ENCODE measurements around the gene IKZF3.
"Not testable (repeated sequence)": the region's sequence is repeated elsewhere in the genome, so short reads cannot be mapped to it uniquely, and the experiment has no call there.

Gene IKZF3

DNA sequence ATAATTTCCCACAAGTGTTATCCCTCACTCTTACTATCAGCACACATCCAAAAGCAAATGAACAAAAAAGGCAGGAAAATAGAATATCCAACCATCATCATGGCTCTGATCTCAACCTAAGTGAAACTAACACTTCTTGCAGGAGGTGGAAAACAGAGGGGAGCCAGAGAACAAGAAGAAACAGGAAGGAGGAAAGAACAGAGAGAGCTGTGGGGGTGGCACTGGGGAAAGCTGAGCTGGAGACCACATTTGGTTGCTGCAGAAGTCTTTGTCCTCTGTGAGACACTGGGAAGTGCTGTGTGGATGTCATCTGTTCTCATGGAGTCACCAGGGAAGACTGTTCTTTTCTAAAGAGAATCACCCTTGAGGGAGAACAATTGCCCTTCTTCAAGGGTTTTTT is 91.7 kb downstream of the IKZF3 start:
- H3K36me3 Mint-ChIP-seq (ENCODE audit: low read depth) = no peaks in the 10 kb centered on the region
- intact Hi-C loops (cut with micrococcal nuclease) = no loop called here
- H3K4me1 Mint-ChIP-seq (ENCODE audit: low read depth) = peaks cover 12% of the 10 kb centered on the region
- H3K4me3 Mint-ChIP-seq = no peak overlapping the region
- H3K27ac Mint-ChIP-seq = no peak overlapping the region
- no peaks in the 10 kb centered on the region for H3K9me3 Mint-ChIP-seq
- peaks cover 57% of the 10 kb centered on the region for H3K27me3 Mint-ChIP-seq

DNA sequence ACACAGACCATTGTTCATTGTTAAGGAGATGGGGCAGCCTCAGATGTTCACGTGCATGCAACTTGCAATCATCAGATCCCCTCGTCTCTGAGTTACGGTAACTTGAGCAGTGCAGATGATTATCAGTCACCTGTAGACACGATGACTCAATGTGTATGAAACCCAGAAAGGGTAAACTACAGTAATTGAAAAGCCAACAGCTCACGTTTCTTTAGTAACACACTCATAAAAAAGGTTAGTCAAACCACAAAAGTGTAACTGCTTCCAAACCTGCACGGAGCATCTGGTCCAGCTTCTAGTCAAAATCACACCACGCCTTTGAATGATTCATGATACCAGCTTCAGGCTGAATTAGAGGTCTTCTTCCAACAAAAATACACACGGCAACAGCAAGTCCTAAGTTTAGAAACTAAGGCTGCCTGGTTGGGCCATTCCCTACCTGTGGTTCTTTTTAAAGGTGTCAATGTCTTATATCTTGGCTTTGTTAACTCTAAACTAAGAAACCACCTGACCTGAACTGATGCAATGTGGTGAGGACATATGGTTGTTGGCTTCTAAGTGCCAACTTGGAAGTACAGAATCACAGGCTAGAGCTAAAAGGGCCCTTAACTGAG is 94.0 kb downstream of the IKZF3 start:
- H3K27ac Mint-ChIP-seq = no peak overlapping the region
- H3K4me1 Mint-ChIP-seq (ENCODE audit: low read depth) = peaks cover 27% of the 10 kb centered on the region
- H3K4me3 Mint-ChIP-seq = no peak overlapping the region
- H3K27me3 Mint-ChIP-seq = peaks cover 54% of the 10 kb centered on the region
- intact Hi-C loops (cut with micrococcal nuclease) = no loop called here
- no peaks in the 10 kb centered on the region for H3K36me3 Mint-ChIP-seq (ENCODE audit: low read depth)
- no peaks in the 10 kb centered on the region for H3K9me3 Mint-ChIP-seq

DNA sequence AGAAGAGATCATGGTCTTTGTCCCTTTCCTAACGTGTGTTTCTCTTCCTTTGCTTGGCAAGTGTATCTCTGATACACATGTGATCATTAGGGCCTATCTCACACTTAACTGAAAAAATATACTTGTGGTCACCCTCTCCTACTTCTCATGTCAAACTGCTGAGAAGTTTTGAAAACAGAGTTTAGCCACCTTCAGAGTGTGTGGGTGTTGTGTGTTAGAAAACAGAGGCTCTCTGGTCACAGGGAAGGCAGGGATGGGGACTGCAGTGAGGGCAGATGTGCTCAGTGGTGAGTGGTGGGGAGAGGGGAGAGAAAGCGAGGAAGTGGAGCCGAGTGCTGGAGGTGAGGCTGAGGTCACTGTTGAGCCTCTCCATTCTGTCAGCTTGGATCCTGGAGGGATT is 97.0 kb downstream of the IKZF3 start:
- no peak overlapping the region for H3K27ac Mint-ChIP-seq
- no peaks in the 10 kb centered on the region for H3K36me3 Mint-ChIP-seq (ENCODE audit: low read depth)
- H3K27me3 Mint-ChIP-seq = peaks cover 57% of the 10 kb centered on the region
- H3K9me3 Mint-ChIP-seq = no peaks in the 10 kb centered on the region
- peaks cover 24% of the 10 kb centered on the region for H3K4me1 Mint-ChIP-seq (ENCODE audit: low read depth)
- H3K4me3 Mint-ChIP-seq = no peak overlapping the region
- intact Hi-C loops (cut with micrococcal nuclease) = no loop called here

DNA sequence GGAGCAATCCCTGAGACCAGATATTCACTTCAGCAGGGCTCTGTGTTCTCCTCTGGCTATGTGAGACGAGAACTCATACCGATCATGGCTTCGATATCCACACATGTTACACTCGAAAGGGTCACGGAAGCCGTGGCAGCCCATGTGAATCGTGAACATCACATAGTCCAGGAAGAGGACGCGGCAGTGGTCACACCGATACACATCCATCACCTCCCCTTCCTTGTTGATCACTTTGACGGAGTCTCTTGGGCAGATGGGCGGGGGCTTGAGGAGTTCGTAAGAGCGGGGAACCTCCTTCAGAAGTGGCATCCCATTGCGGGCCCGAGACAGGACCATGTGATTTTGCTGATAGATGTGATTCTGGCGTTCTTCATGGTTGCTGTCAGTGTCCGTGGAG is 98.3 kb downstream of the IKZF3 start:
- intact Hi-C loops (cut with micrococcal nuclease) = no loop called here
- Mint-ChIP-seq H3K27ac (no peak overlapping the region), H3K27me3 (peaks cover 55% of the 10 kb centered on the region), H3K9me3 (no peaks in the 10 kb centered on the region), H3K4me1 (ENCODE audit: low read depth) (peaks cover 23% of the 10 kb centered on the region), H3K36me3 (ENCODE audit: low read depth) (no peaks in the 10 kb centered on the region), H3K4me3 (no peak overlapping the region)

DNA sequence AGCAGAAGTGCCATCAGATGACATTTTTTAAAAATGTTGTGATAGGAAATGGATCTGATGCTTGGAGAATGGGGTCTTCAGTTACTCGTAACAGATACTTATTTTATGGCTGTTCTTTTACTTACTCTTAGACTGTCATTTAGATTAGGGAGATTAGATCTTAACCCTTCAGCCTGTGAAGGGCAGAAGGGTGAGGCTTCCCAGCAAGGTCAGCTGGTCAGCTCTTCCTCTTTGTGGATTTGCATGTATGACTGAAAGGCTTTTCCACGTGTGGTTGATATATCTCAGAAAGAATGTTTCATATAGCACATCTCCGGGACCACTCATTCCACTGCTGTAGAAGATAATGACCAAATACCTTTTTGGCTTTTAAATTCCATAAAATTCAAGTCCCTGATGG is 98.9 kb downstream of the IKZF3 start:
- Mint-ChIP-seq H3K4me1 (ENCODE audit: low read depth) (peaks cover 23% of the 10 kb centered on the region), H3K9me3 (no peaks in the 10 kb centered on the region), H3K4me3 (no peak overlapping the region), H3K27ac (no peak overlapping the region), H3K27me3 (peaks cover 54% of the 10 kb centered on the region), H3K36me3 (ENCODE audit: low read depth) (no peaks in the 10 kb centered on the region)
- intact Hi-C loops (cut with micrococcal nuclease) = no loop called here

DNA sequence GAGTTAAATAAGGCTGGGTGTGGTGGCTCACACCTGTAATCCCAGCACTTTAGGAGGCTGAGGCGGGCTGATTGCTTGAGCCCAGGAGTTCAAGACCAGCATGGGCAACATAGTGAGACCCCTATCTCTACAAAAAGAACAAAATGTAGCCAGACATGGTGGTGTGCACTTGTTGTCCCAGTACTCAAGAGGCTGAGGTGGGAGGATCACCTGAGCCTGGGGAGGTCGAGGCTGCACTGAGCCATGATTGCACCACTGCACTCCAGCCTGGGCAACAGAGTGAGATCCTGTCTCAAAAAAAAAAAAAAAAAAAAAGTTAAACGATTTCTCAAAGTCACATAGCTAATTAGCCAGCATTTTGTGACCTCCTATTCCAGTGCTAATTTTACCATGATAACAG is 99.9 kb downstream of the IKZF3 start:
- intact Hi-C loops (cut with micrococcal nuclease); H3K36me3 Mint-ChIP-seq (ENCODE audit: low read depth); H3K4me3 Mint-ChIP-seq; H3K27ac Mint-ChIP-seq; H3K9me3 Mint-ChIP-seq: not testable (repeated sequence)
- peaks cover 30% of the 10 kb centered on the region for H3K4me1 Mint-ChIP-seq (ENCODE audit: low read depth)
- peaks cover 58% of the 10 kb centered on the region for H3K27me3 Mint-ChIP-seq

DNA sequence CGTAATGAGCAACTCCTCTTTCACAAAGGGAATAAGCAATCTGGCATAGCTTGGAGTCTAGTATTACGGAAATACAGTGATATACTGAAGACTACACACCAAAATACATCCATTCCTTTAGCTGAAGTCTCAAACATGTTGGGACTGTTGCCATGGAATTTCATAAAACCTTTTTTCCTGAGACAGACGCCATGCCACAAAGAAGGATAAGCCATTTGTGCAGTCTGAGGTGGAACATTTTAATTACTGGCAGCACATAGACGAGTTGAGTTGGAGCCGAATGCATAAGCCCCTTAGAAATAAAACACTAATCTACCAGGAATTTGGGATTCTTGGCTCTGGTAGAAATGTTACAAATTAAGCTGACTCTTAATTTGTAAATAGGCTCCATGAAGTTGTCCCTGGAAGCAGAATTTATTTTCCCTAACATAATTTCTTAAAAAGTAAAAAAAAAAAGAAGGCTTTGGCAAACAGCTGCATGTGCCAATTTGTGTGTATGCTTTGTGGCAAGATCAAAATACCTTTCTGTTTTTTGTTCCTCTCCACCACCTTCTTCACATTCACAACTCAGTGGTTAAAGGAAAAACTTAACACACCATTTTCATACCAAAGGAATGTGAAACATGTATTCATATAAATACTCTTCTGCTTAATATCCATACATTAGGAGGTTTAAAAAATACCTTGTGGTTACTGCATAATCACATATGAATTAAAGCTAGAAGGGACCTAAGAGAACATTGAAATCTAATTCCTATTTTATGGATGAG is 100.9 kb downstream of the IKZF3 start:
- H3K27ac Mint-ChIP-seq = no peak overlapping the region
- no peaks in the 10 kb centered on the region for H3K36me3 Mint-ChIP-seq (ENCODE audit: low read depth)
- no peaks in the 10 kb centered on the region for H3K9me3 Mint-ChIP-seq
- peaks cover 39% of the 10 kb centered on the region for H3K4me1 Mint-ChIP-seq (ENCODE audit: low read depth)
- intact Hi-C loops (cut with micrococcal nuclease) = no loop called here
- H3K27me3 Mint-ChIP-seq = peaks cover 57% of the 10 kb centered on the region
- no peak overlapping the region for H3K4me3 Mint-ChIP-seq

DNA sequence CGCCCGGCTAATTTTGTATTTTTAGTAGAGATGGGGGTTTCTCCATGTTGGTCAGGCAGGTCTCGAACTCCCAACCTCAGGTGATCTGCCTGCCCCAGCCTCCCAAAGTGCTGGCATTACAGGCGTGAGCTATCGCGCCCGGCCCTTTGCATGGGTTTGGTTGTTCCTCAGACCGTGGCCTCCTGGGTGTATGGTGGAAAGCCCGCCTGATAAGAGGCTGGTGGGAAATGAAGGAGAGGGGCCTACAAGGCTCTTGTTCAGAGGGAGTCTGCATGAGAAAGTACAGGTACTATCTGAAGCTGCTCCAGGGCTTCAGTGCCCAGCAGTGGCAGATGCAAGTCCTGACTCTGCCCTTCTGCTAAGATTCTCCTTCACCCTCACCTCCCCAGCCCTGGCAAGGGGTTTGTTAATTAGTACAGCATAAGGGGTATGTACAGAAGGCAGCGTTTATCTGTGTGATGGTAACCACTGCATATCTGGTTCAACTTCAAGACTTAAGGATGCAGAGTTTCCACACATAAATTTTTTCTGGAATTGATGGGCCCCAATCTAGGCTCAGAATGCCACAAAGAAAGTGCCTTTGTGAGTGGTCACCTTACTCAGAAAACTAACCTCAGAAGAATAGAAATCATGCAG is 102.1 kb downstream of the IKZF3 start:
- Mint-ChIP-seq H3K27me3 (peaks cover 49% of the 10 kb centered on the region), H3K27ac (no peak overlapping the region), H3K36me3 (ENCODE audit: low read depth) (no peaks in the 10 kb centered on the region), H3K9me3 (no peaks in the 10 kb centered on the region), H3K4me3 (no peak overlapping the region), H3K4me1 (ENCODE audit: low read depth) (peaks cover 45% of the 10 kb centered on the region)
- intact Hi-C loops (cut with micrococcal nuclease) = no loop called here

DNA sequence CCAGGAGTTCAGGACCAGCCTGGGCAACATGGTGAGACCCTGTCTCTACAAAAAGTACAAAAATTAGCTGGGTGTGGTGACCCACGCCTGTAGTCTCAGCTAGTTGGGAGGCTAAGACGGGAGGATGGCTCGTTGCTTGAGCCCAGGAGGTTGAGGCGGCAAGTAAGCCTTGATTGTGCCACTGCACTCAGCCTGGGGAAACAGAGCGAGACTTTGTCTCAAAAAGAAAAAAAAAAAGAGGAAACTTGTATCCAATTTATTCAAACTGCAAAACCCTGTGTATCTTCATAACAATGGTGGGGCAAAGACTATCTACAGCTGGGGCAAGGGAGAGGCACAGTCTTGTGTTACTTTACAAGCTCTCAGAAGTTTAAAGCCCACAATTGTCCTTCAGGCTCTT is 104.9 kb downstream of the IKZF3 start:
- intact Hi-C loops (cut with micrococcal nuclease) = no loop called here
- H3K4me3 Mint-ChIP-seq = no peak overlapping the region
- no peaks in the 10 kb centered on the region for H3K9me3 Mint-ChIP-seq
- no peaks in the 10 kb centered on the region for H3K36me3 Mint-ChIP-seq (ENCODE audit: low read depth)
- H3K4me1 Mint-ChIP-seq (ENCODE audit: low read depth) = peaks cover 48% of the 10 kb centered on the region
- peaks cover 29% of the 10 kb centered on the region for H3K27me3 Mint-ChIP-seq
- no peak overlapping the region for H3K27ac Mint-ChIP-seq

DNA sequence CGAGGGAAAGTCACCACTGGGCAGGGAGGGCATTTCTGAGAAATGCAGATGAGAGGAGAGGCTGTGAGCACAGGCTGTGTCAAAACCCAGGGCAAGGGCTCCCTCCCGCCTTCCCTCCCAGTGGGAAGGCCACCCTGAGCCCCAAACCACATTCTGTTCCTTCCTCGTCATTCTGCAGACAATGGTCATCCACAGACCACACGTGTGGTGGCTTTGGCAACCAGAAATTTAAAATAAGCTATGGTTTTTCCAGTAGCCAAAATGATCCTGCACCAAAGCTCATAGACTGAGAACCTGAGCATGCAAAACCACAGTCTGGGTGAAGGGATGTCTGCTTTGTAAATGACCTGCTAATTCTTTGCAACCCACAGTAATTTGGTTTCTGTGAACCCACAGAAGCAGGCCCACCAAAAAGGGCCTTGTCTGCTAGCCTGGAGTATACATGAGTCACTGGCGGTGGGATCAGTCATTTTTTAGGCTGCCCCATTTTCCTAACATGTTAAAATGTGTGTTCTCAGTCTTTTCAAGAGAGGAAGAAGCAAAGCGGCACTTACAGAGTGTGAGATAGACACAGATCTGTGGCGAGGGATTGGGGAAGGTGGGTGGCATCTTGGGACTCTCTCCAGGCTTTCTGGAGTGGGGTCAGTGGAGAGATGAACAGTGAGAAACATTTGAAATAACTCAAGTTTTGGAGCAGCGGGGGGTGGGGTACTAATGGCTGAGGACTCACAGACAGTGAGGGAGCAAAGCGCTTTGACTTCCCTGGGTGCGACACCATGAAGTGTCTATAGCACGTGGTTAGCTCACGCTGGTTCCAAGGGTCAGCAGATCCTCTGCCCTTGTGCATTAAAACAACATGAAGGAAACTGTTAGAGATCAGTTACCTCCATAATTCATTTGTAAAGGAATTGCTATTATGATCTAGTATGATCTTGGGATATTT is 105.9 kb downstream of the IKZF3 start:
- Mint-ChIP-seq H3K4me3 (no peak overlapping the region), H3K27ac (peak overlapping the region; percentile 57), H3K27me3 (peaks cover 25% of the 10 kb centered on the region), H3K9me3 (no peaks in the 10 kb centered on the region), H3K4me1 (ENCODE audit: low read depth) (peaks cover 54% of the 10 kb centered on the region), H3K36me3 (ENCODE audit: low read depth) (no peaks in the 10 kb centered on the region)
- intact Hi-C loops (cut with micrococcal nuclease) = no loop called here

DNA sequence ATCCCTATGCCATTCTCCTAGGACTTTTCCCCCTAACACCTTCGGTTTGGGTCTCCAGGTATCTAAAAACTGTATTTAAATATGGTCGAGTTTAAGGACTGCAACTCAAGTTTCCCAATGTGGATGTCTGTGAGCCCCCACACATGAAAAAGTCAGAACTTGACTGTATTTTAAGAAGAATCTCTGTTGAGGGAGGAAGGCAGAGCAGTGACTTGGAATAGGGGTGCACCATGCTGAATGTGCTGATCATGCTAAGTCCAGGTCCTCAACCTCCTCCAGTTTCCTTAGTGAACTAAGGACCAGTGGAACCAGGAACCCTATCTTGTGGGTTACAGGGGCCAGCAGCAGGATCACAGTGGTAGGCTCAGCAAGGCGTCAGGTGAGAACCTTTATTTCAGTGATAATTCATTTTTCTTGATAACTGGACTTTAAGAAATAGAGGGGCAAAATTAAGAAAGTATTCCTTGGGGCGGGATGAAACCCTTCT is 106.9 kb downstream of the IKZF3 start:
- intact Hi-C loops (cut with micrococcal nuclease) = no loop called here
- Mint-ChIP-seq H3K27me3 (peaks cover 19% of the 10 kb centered on the region), H3K36me3 (ENCODE audit: low read depth) (no peaks in the 10 kb centered on the region), H3K27ac (peak overlapping the region; percentile 57), H3K4me1 (ENCODE audit: low read depth) (peaks cover 60% of the 10 kb centered on the region), H3K9me3 (no peaks in the 10 kb centered on the region), H3K4me3 (no peak overlapping the region)

DNA sequence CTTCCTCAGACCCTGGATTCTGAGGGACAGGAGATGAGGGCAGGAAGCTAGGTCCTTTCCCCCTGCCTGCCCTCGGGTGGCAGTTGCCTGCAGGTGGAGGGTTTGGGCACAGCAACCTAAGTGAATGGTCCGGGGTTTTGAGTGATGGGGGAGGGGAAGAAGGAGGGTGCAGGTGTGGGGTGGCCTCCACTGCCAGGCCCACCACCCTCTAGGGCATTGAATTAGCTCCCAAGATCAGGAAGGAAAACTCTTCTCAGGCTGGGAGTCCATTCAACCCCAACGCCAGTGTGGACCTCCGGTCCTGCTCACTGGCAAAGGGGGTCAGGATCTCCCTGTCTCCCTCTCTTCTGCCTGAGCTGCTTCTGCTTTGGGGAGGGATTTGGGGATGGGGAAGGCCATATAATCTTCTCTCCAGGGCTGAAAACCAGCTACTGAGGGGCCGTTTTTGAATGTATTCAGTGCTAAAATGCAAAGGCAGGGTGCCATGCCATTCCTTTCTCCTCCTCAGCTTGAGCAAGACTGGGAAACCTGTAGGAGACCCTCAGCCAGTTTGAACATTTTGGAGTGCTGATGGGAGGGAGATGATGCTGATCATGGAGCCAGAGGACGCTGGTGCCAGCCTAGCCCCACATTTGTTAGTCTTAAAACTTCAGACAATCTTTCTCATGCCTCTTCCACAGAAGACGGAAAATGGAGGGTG is 107.6 kb downstream of the IKZF3 start:
- H3K27me3 Mint-ChIP-seq = peaks cover 17% of the 10 kb centered on the region

More for the DNA sequence above, 107.6 kb downstream of the IKZF3 start:
- intact Hi-C loops (cut with micrococcal nuclease) = no loop called here
- Mint-ChIP-seq H3K9me3 (no peaks in the 10 kb centered on the region), H3K27ac (peak overlapping the region; percentile 90), H3K4me1 (ENCODE audit: low read depth) (peaks cover 60% of the 10 kb centered on the region), H3K4me3 (no peak overlapping the region), H3K36me3 (ENCODE audit: low read depth) (no peaks in the 10 kb centered on the region)
